Tibial nerve (tissue), 3 donors: Measurements from ENCODE around the gene ANKFN1.

Source experiments
- POLR2A ChIP-seq, 2 donors: fragments of 450-650 bp; IDR thresholded peaks; one replicate each; pipeline ENCODE4 v1.6.1; 2017; ENCODE audit warnings: antibody characterized with exemption in 2 of 2, mild to moderate bottlenecking in 2 of 2, moderate library complexity in 2 of 2
- TF ChIP-seq, protein P1 (sequence below), 5 experiments: fragments of 200-600 bp in 3 of 5; fragments of 450-650 bp in 2 of 5; sonication (generic) in 3 of 5; IDR thresholded peaks; one replicate each; pipeline ENCODE4 v1.5.1; 2016 to 2019; ENCODE audit warnings: antibody characterized with exemption in 5 of 5, mild to moderate bottlenecking in 3 of 5, moderate library complexity in 2 of 5

DNA sequence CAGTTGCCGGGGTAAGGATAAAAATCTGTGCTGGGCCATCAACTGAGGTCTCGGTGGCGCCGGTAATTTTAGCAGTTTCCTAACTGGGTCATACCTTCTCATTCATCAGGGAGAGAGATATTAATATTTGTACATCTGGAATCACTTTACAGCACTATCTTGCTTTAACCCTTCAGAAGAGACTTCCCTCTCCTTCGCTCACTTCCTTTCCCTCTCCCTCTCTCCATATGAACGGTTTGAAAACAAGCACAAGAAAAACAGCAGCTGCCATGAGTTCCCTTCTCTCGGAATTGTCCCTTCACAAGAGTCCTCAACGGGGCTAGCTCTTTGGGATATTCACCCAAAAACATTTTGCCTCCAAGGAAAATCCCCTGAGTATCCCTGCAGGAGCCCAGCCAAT is 295.9 kb downstream of the ANKFN1 start:
- no peak for TF ChIP-seq POLR2A (IDR thresholded peaks at IDR 0.05)
- TF ChIP-seq, protein P1, sequence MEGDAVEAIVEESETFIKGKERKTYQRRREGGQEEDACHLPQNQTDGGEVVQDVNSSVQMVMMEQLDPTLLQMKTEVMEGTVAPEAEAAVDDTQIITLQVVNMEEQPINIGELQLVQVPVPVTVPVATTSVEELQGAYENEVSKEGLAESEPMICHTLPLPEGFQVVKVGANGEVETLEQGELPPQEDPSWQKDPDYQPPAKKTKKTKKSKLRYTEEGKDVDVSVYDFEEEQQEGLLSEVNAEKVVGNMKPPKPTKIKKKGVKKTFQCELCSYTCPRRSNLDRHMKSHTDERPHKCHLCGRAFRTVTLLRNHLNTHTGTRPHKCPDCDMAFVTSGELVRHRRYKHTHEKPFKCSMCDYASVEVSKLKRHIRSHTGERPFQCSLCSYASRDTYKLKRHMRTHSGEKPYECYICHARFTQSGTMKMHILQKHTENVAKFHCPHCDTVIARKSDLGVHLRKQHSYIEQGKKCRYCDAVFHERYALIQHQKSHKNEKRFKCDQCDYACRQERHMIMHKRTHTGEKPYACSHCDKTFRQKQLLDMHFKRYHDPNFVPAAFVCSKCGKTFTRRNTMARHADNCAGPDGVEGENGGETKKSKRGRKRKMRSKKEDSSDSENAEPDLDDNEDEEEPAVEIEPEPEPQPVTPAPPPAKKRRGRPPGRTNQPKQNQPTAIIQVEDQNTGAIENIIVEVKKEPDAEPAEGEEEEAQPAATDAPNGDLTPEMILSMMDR (IDR thresholded peaks at IDR 0.05), result no peak
